Stromal cell of bone marrow (primary cell): ENCODE measurements around the gene MITF.
"Not testable (repeated sequence)": the region's sequence is repeated elsewhere in the genome, so short reads cannot be mapped to it uniquely, and the experiment has no call there.

Experiments
- DNase-seq: peaks from one replicate; pipeline ENCODE4 v3.0.0-alpha.2; 2012; ENCODE audit warnings: low read depth

Gene MITF

DNA sequence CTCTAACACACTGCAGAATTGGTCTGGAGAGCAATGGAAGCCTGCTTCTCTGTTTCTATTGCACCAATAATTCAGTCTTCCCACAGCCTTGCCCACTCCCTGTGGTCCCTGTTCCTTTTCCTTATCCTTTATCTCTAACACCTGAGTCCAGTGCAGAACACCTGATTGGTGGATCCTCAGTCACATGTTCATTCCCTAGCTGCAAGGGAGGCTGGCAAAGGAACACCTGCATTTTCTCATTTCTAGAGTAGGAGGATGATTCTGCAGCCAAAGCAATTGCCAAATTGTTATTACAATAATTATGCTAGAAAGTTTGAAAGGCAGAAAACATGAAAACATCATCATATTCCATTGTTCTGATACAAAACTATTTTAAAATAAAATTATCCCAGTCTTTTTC, 176.5 kb downstream of the MITF start:
- DNase-seq, result no peak

DNA sequence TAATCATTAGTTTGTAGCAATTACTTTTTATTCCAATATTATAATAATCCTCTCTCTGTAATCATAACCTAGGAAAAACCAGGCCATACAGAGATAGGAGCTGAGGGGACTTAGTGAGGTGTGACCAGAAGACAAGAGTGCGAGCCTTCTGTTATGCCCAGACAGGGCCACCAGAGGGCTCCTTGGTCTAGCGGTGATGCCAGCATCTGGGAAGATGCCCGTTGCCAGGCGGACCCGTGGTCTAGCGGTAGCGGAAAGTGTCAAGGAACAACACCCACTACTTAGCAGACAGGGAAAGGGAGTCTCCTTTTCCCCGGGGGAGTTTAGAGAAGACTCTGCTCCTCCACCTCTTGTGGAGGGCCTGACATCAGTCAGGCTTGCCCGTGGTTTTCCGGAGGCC, 180.7 kb downstream of the MITF start:
- DNase-seq, result not testable (repeated sequence)

DNA sequence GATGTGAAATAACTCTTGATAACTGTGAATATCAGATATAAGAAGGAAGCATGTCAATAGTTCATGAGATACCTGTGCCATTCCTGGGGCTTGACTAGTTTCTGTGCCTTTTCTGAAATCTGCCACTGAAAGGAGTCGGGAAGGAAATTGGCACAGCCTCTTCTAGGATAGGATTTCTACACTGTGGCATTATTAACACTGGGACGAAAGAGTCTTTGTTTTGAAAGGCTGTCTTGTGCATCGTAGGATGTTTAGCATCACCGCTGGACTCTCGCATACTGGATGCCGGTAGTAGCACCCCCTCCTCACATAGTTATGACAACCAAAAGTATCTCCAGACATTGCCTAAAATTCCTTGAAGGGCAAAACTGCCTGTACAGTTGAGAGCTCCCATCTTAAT, 182.4 kb downstream of the MITF start:
- DNase-seq, result no peak

DNA sequence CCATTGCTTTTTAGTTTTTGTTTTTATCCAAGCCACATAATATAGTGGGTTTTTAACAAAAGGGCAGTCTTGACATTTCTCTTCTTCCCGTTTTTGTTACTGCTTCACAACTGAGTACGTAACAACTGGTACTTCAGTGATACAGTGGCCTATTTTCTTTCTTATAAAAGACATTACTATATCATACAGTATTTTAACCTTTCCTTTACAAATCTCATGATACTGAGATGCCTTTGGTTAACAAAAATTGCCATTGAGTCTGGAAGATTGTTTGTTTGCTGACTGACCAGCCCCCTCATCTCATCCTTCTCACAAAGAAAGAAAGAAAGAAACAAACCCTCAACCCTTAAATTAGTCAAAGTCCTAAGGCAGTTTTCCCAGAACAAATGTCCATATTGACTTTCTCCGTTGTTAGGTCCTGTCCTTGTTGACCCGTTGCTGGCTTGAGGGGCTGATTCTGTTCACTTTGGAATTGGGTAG, 183.3 kb downstream of the MITF start:
- DNase-seq, result no peak

DNA sequence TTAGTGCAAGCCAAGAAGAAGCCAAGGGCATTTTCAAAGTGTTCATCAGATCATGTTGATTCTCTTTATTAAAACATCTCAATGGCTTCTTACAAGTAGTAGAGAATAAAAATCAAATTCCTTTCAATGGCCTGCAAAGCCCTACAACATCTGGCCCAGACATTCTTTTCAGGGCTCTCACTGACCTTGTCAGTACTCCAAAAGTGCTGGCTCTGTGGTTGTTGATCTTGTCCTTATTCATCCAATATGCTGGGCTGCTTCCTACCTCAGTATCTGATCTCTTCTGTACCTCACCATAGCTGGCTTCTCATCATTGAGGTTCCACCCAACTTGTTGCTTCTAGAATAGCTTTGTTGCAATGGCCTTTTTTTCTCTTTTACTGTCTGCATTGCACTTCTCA, 186.2 kb downstream of the MITF start:
- no peak for DNase-seq

DNA sequence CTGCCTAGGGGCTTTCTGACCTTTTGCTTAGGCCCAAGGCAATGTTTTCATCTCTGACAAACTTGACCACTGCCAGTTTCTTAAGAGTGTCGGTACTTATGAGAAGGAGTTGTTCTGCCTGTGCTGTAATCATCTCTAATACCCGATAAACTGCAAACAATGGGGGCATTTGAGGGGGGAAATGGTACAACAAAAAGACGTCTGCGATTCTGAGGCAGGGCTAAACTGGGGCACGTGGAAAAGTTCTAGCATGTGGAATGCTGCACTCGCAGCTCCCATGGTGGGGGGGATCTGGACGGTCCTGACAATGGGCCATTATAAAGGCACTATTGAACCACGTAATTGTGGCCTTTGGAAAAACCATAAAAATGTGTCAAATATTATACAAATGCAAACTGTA, 187.1 kb downstream of the MITF start:
- DNase-seq, result no peak

DNA sequence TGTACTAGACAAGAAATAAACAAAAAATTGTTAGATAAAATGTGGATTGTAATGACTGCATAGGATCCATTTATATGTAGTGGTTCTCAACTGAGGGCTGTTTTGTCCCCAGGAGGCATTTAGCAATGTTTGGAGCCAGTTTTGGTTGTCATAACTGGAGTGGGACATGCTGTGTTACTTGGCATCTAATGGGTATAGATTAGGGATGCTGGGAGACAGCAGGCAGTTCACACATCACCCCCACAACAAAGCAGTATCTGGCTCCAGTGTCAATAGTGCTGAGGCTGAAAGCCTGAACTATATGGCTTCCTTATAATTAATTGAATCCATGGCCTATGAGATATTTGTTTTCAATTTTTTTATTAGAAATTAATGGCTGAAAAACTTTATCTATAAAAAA, 188.3 kb downstream of the MITF start:
- DNase-seq, result no peak

DNA sequence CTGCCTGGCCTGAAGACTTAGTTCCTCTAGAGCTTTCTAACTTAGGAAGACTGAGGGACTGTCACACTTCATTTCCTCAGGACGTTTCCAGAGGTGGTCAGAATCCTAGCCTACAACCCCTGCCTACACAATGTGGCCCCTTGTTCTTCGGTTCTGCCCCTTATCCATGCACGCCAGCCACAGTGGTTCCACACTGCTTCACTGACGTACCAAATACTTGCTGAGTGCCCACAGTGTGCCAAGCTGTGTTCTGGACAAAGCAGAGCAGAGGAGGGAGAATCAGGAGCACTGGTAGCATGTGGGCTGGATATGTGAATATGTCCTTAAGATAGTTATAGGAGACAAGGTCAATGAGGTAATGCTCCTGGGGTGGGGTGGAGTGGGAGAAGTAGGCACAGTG, 189.8 kb downstream of the MITF start:
- DNase-seq, result no peak

GRCh38 chr3:69930564-69930963, 191.3 kb downstream of the MITF start:
- DNase-seq, result no peak

GRCh38 chr3:69932087-69932486, 192.8 kb downstream of the MITF start:
- no peak for DNase-seq

GRCh38 chr3:69932501-69932900, 193.2 kb downstream of the MITF start:
- no peak for DNase-seq

DNA sequence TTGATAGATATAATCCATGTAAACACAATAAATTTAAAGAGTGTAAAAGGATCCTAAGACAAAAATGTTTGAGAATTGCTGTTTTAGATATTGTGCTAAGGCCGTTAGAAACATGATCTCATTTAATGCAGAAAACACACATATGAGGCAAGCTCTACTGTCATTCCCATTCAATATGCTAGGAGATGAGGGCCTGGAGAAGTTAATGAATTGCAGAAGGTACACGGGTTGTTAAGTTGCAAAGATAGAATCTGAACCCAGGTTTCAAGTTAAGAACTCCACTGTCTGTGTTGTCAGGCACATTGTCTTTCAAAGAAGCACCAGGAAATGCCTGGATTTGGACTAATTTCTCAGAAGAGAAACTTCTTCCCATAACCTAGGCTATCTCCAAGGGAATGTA, 195.1 kb downstream of the MITF start:
- DNase-seq, result no peak

GRCh38 chr3:69936266-69936665, 197.0 kb downstream of the MITF start:
- no peak for DNase-seq

- DNase-seq, result no peak
Observed at GRCh38 chr3:69938061-69938460, 198.8 kb downstream of the MITF start.

- DNase-seq, result no peak
Observed at GRCh38 chr3:69938931-69939330, 199.7 kb downstream of the MITF start.

DNA sequence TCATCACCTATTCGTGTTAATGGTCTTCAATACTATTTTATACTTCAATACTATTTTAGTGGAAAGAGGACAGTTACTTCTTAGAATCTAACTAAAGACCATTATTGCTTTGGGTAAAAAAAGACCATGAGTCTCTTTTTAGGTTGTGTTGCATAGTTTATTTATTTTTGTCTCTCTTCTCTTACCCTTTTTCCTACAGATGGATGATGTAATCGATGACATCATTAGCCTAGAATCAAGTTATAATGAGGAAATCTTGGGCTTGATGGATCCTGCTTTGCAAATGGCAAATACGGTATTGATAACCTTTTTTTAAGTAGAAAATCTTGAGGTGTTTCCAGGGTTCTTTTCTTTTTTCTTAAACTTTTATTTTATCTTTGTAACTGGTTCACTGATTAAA, 201.8 kb downstream of the MITF start:
- no peak for DNase-seq

DNA sequence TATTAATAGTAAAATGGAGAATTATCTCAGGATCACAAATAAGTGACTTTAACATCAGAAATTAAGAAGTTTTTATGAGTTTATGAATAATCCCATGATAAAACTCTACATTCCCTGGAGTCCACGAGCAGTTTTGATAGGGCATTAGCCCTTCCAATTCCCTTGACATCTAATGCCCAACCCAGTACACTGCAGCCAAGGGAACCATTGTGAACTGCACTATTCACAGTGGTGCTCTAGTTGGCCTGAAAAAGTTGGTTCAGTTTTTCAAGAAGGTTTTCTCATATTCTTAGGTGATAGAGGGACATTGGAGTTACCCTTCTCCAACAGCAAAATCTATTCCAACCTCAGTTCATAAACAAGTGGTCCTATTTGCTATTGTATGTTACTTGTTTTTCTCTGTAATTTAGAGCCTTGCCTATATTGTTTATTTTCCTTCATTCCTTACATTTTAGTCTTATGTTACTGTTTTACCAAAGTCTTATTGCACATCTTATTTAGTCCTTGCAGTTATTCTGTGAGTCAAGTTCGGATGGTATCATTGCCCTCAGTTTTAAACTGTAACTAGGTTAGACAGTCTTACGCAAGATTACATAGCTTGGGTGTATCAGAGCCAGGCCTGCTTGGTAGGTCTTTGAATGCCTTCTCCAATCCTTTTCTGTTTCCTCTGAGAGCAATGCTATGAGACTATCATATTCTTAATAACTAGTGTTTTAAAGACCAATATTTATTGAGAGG, 202.3 kb downstream of the MITF start:
- DNase-seq, result no peak

DNA sequence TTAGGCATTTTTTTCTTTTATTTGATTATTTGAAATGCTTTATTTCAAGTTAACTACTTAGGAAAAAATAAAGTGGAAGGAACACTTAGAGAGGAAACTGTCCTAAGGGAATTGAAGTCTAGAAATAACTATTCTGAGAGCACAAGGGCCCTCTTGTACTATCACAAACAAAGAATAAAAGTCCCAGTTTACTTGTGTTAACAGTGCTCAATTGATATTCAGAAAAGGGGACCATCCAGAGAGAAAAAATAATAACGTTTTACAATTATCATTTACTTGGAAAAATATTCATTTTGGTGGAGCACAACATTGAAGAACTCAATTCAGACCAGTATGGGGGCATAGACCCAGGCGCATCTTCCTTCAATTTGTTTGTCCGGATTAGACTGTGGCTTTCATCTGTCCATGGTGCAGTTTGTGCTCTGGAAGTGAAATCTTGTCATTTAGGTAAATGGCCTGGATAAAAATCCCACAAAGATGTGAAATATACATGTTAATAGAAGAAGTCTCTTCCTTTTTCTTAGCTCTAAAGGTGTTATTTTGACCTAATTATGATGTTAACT, 205.7 kb downstream of the MITF start:
- DNase-seq, result no peak

DNA sequence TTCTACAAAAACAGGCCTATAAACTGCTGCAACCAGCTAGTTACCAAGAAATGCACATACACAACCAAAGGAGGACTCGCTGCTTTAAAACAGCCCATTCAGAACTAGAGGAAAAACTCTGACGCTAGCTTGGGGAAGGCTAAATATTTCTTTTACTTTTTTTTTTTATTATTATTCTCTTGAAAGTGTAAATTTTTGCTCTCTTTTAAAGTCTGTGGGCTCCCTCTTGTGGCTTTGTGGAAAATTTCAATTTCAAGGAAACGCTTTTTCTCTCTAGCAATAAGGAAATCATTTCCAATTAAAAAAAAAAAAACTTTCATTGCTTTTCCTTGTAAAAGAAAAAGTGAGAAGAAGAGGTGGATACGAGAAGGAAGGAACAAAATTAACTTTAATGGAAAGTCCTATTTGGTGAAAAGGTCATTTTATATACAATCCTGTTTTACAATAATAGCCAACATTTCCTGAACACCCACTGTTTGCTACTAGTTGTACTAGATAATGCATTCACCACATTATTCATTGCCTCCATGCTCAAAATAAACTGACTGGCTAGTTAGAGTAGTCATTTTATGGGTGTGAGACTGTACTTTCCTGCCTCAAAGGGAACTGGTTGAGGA, 209.1 kb downstream of the MITF start:
- peak; percentile 41 for DNase-seq

GRCh38 chr3:69951616-69952015, 212.4 kb downstream of the MITF start:
- no peak for DNase-seq

GRCh38 chr3:69959581-69959980, 220.3 kb downstream of the MITF start:
- no peak for DNase-seq

DNA sequence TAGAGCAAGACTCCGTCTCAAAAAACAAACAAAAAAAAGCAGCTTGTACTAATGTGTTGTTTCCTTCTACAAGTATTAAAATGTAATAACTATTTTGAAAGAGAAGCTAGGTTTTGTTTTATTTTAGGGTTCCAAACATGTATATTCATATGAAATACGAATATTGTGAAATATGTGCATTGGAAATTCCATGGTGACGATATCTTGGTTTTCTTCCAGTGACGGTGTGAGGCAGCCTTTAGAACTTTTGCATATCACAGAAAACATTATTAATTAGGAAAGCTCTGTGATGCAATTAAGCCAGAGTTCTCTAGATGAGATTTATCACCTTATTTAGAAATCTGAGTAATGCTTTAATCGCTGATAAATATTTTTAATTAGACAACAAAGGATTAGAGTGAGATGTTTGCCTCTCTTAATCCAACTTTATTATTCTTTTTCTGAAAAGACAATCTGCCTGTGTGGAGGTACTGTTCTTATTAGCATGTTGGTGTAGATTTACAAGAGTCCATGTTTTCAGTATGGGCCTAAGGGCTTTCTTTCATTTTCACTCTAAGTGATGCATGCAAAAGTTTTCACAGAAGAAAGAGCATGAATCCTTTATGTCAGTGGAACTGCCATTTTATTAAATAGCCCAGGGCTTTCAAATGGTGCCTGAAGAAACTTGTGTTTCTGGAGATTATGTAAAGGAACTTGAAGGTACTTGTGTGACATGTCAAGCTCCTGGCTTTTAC, 222.6 kb downstream of the MITF start:
- DNase-seq, result no peak

GRCh38 chr3:69963643-69964042, 224.4 kb downstream of the MITF start:
- no peak for DNase-seq
